PC-9 (cell line): ENCODE data around the gene FYN. TPM values are rescaled to one million over a fixed set of nuclear protein-coding genes. Genes with fewer than 3 reads are reported as not detected.
A peak's percentile ranks its signal among the peaks of the same experiment; 100 is the strongest.

ENCODE experiments used
- BruUV-seq: library from RNA; stranded (reverse); fragments of 400-500 nt; replicated peaks from 2 replicates; lab custom pipeline; 2021; lab: Mats Ljungman, UMichigan
- CTCF ChIA-PET: fragments of 300-600 bp; sonication (Branson Sonifier 250); formaldehyde crosslinking; loops from one replicate; lab custom pipeline; 2022; ENCODE audit warnings: antibody characterized with exemption; lab: Charles Lee
- POLR2A ChIA-PET: fragments of 300-600 bp; sonication (Branson Sonifier 250); formaldehyde crosslinking; loops from one replicate; lab custom pipeline; 2022; ENCODE audit warnings: antibody characterized with exemption; ENCODE audit not compliant: unreplicated experiment; lab: Charles Lee
- DNase-seq, 2 experiments: peaks; one replicate each; pipeline versions ENCODE4 v3.0.0 to v3.0.0-alpha.2; 2015 to 2022; ENCODE audit warnings: mixed read lengths in 1 of 2
- H2AFZ ChIP-seq: fragments of 200-600 bp; sonication (generic); 2 replicates; pipeline ENCODE4 v1.8.1; 2017; ENCODE audit warnings: antibody characterized with exemption
- H3F3A ChIP-seq: fragments of 200-600 bp; sonication (generic); 2 replicates; pipeline ENCODE4 v1.8.1; 2017; ENCODE audit warnings: antibody characterized with exemption, mild to moderate bottlenecking, low read depth; ENCODE audit not compliant: insufficient read depth
- H3K27ac ChIP-seq: fragments of 200-600 bp; sonication (generic); 2 replicates; pipeline ENCODE4 v1.6.1; 2016; ENCODE audit warnings: mixed run types
- H3K27me3 ChIP-seq: fragments of 200-600 bp; sonication (generic); 2 replicates; pipeline ENCODE4 v1.6.1; 2016; ENCODE audit warnings: low read depth, mixed run types; ENCODE audit not compliant: insufficient read depth
- H3K36me3 ChIP-seq: fragments of 200-600 bp; sonication (generic); 2 replicates; pipeline ENCODE4 v1.6.1; 2016; ENCODE audit warnings: low read depth, mixed run types
- H3K4me1 ChIP-seq: fragments of 200-600 bp; sonication (generic); replicated peaks from 2 replicates; pipeline ENCODE4 v1.6.1; 2016; ENCODE audit warnings: mixed run types; ENCODE audit not compliant: insufficient read depth
- H3K4me2 ChIP-seq: fragments of 200-600 bp; sonication (generic); 2 replicates; pipeline ENCODE4 v1.6.1; 2017; ENCODE audit warnings: mixed run types
- H3K4me3 ChIP-seq: fragments of 200-600 bp; sonication (generic); 2 replicates; pipeline ENCODE4 v1.6.1; 2016; ENCODE audit warnings: mixed run types
- H3K79me2 ChIP-seq: fragments of 200-600 bp; sonication (generic); 2 replicates; pipeline ENCODE4 v1.6.1; 2017; ENCODE audit warnings: low read depth, mixed run types
- H3K9me2 ChIP-seq: fragments of 200-600 bp; sonication (generic); 2 replicates; pipeline ENCODE4 v1.8.1; 2017; ENCODE audit warnings: mild to moderate bottlenecking; ENCODE audit not compliant: insufficient read depth
- H3K9me3 ChIP-seq: fragments of 200-600 bp; sonication (generic); 2 replicates; pipeline ENCODE4 v1.8.1; 2016; ENCODE audit warnings: low read depth; ENCODE audit not compliant: insufficient read depth
- H4K20me1 ChIP-seq: fragments of 200-600 bp; sonication (generic); 2 replicates; pipeline ENCODE4 v1.8.1; 2017; ENCODE audit not compliant: insufficient read depth
- EZH2 ChIP-seq: fragments of 200-600 bp; sonication (generic); IDR thresholded peaks from 2 replicates; pipeline ENCODE4 v1.8.0; 2017; ENCODE audit warnings: antibody characterized with exemption, low read depth
- intact Hi-C: fragments of 100-400 bp; cut with micrococcal nuclease; formaldehyde crosslinking; loops from one replicate; pipeline ENCODE4 v1.10.0; 2022; ENCODE audit not compliant: unreplicated experiment
- total RNA-seq: library from RNA; stranded (reverse); gene quantifications from 2 replicates; pipeline ENCODE4 v1.2.3, GENCODE V29; 2021
- TF ChIP-seq, protein P1 (sequence below): fragments of 200-600 bp; sonication (generic); conservative IDR thresholded peaks from 2 replicates; pipeline ENCODE4 v1.6.1; 2017; ENCODE audit warnings: mixed run types, antibody characterized with exemption, mild to moderate bottlenecking, moderate library complexity

FYN gene
- total RNA-seq, 1 experiment from 2014 or later: 53.3 TPM

DNA sequence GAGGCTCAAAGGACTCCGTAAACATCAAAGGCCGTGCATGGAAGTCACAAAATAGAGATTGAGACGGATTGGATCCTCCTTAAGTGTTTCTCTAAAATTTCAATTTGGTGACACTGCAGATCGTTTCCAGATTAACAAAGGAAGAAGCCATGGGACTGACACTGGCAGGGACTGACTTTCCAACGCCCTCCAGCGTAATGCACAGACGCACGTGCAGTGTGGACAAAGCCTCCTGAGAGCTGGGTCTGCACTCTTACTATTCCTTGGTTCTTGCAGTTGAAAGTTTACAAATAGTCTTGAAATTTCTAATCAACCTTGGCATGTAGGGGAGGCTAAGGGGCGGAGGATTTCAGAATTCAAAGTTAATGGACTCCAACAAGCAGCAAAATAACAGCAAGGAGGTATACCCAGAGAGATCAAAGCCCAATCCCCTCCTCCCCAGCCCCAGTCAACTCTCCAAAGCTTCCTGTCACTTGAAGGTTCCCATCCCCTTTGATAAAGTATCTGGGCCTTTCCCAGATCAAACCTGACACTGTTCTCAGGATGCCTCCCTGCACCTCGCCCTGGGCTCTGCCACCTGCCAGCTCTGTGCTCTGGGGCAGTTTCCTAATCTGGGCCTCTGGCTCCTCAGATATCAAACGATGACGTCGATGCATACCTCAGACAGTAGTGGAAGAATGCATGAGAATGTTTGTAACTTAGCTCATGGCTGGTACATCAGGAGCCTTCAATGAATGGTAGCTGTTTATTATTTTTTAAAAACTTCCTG is 161.1 kb downstream of the FYN start:
- Histone ChIP-seq H2AFZ (no peak overlapping the region), H3F3A (no peaks in the 10 kb centered on the region; the same call in 1 of the 2 replicates), H3K4me1 (0 out of 2 replicates have a peak, but pooled peaks cover 5% of the 10 kb centered on the region), H3K79me2 (no peaks in the 10 kb centered on the region), H3K9me3 (no peaks in the 10 kb centered on the region), H3K4me2 (no peak overlapping the region), H3K27me3 (no peaks in the 10 kb centered on the region), H3K9me2 (no peaks in the 10 kb centered on the region), H3K27ac (no peak overlapping the region), H3K4me3 (no peak overlapping the region), H4K20me1 (no peaks in the 10 kb centered on the region), H3K36me3 (no peaks in the 10 kb centered on the region)
- TF ChIP-seq EZH2: no peak
- peak; percentile 36 to 59 for DNase-seq
- POLR2A ChIA-PET: interaction anchor here (0.7 kb wide), 1 partner anchor 361 kb away, joined by 7 read pairs; no protein-coding TSS in a partner anchor
- intact Hi-C loops: loop anchor here (2.0 to 5.0 kb wide), 2 partner anchors 85 to 161 kb away; partner anchors contain the start of gene FYN
- CTCF ChIA-PET: interaction anchor here (0.8 kb wide), 1 partner anchor 329 kb away, joined by 3 read pairs; no protein-coding TSS in a partner anchor
- BruUV-seq: no TSS peak

DNA sequence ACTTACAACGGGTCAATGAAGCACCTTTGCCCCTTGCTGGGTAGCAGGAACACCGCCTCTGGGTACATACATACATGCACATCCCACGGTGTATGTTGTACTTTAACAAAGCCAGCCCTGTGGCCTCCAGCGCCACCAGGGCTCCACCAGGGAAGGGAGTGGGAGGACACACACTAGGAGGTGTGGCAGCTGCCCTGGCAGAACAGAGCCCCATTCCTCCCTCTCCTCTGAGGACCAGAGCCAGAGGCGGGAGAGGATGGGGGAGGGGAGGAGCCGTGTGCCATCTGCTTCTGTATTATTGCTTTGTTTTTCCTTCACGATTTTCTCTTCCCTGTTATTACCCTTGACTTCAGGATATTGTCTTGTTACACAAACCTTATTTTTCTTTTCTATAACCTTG is 161.8 kb downstream of the FYN start:
- no peaks in the 10 kb centered on the region for H3K9me2 ChIP-seq
- no peak overlapping the region for H3K27ac ChIP-seq
- no peak for DNase-seq
- ChIA-PET CTCF (no interaction called here), POLR2A (no interaction called here)
- no peak overlapping the region for H2AFZ ChIP-seq
- no TSS peak for BruUV-seq
- no peak overlapping the region for H3K4me2 ChIP-seq
- intact Hi-C loops: loop anchor here (2.0 to 5.0 kb wide), 2 partner anchors 86 to 161 kb away; partner anchors contain the start of gene FYN
- 0 out of 2 replicates have a peak, but pooled peaks cover 5% of the 10 kb centered on the region for H3K4me1 ChIP-seq
- no peaks in the 10 kb centered on the region; the same call in 1 of the 2 replicates for H3F3A ChIP-seq
- no peak overlapping the region for H3K4me3 ChIP-seq
- no peak for TF ChIP-seq EZH2
- TF ChIP-seq, protein P1, sequence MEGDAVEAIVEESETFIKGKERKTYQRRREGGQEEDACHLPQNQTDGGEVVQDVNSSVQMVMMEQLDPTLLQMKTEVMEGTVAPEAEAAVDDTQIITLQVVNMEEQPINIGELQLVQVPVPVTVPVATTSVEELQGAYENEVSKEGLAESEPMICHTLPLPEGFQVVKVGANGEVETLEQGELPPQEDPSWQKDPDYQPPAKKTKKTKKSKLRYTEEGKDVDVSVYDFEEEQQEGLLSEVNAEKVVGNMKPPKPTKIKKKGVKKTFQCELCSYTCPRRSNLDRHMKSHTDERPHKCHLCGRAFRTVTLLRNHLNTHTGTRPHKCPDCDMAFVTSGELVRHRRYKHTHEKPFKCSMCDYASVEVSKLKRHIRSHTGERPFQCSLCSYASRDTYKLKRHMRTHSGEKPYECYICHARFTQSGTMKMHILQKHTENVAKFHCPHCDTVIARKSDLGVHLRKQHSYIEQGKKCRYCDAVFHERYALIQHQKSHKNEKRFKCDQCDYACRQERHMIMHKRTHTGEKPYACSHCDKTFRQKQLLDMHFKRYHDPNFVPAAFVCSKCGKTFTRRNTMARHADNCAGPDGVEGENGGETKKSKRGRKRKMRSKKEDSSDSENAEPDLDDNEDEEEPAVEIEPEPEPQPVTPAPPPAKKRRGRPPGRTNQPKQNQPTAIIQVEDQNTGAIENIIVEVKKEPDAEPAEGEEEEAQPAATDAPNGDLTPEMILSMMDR: no peak
- no peaks in the 10 kb centered on the region for H4K20me1 ChIP-seq
- no peaks in the 10 kb centered on the region for H3K36me3 ChIP-seq
- H3K27me3 ChIP-seq: no peaks in the 10 kb centered on the region
- no peaks in the 10 kb centered on the region for H3K9me3 ChIP-seq
- no peaks in the 10 kb centered on the region for H3K79me2 ChIP-seq

DNA sequence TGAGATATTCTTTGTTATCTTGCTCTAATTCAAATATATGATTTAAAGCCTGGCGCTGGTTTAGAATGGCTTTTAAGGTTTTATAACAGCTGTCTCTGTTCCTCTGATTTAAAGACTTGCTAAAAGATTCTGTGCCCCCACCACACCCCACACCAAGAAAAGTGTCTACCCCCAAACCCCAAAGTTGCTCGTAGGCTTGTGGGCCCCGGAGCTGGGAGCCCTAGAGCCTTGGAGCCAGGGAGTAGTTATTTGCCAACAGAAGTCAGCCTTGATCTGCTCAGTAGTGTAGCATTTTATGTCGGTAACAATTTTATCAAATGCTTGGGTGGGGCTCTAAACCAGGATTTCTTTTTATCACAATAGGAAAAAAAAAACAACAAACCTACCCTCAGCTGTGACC is 162.3 kb downstream of the FYN start:
- H3K27me3 ChIP-seq: no peaks in the 10 kb centered on the region
- H3F3A ChIP-seq: no peaks in the 10 kb centered on the region; the same call in 1 of the 2 replicates
- ChIA-PET POLR2A (no interaction called here), CTCF (interaction anchor here (1.4 to 1.5 kb wide), 2 partner anchors 327 to 333 kb away, joined by 3 to 7 read pairs; no protein-coding TSS in a partner anchor)
- no peaks in the 10 kb centered on the region for H3K9me3 ChIP-seq
- no peak overlapping the region for H3K4me2 ChIP-seq
- no peaks in the 10 kb centered on the region for H3K36me3 ChIP-seq
- H2AFZ ChIP-seq: no peak overlapping the region
- intact Hi-C loops: loop anchor here (1.0 to 5.0 kb wide), 5 partner anchors 86 to 452 kb away; partner anchors contain the start of gene FYN
- no peaks in the 10 kb centered on the region for H3K9me2 ChIP-seq
- DNase-seq: no peak
- no peaks in the 10 kb centered on the region for H3K79me2 ChIP-seq
- no TSS peak for BruUV-seq
- H3K27ac ChIP-seq: no peak overlapping the region
- H3K4me1 ChIP-seq: 0 out of 2 replicates have a peak, but pooled peaks cover 5% of the 10 kb centered on the region
- TF ChIP-seq, protein P1: no peak
- TF ChIP-seq EZH2: no peak
- no peak overlapping the region for H3K4me3 ChIP-seq
- H4K20me1 ChIP-seq: no peaks in the 10 kb centered on the region
